WERI-Rb-1 (cell line): ENCODE results near the gene CBARP.

Source experiments
- DNase-seq: peaks from one replicate; pipeline ENCODE4 v3.0.0-alpha.2; 2020
- H3K27ac ChIP-seq: fragments of 250-450 bp; sonication (Bioruptor Pico); 2 replicates; pipeline ENCODE4 v1.5.1; 2020; ENCODE audit warnings: mild to moderate bottlenecking, moderate library complexity
- H3K27me3 ChIP-seq: fragments of 250-450 bp; sonication (Bioruptor Pico); 2 replicates; pipeline ENCODE4 v1.5.1; 2021; ENCODE audit warnings: mild to moderate bottlenecking, low read depth, moderate library complexity; ENCODE audit not compliant: insufficient read depth, severe bottlenecking
- H3K36me3 ChIP-seq: fragments of 250-450 bp; sonication (Bioruptor Pico); 2 replicates; pipeline ENCODE4 v1.5.1; 2020; ENCODE audit warnings: mild to moderate bottlenecking, moderate library complexity
- H3K4me3 ChIP-seq: 2 replicates; pipeline ENCODE4 v1.5.1; 2011; ENCODE audit warnings: low read depth, mild to moderate bottlenecking, control low read depth, low read length
- H3K9me3 ChIP-seq: fragments of 250-450 bp; sonication (Bioruptor Pico); 2 replicates; pipeline ENCODE4 v1.5.1; 2021; ENCODE audit warnings: mild to moderate bottlenecking, moderate library complexity; ENCODE audit not compliant: severe bottlenecking
- TF ChIP-seq, protein P1 (sequence below): IDR thresholded peaks from 2 replicates; pipeline ENCODE4 v1.5.1; 2011; ENCODE audit warnings: low read depth, mild to moderate bottlenecking, control low read depth, inconsistent platforms, low read length

Gene CBARP

DNA sequence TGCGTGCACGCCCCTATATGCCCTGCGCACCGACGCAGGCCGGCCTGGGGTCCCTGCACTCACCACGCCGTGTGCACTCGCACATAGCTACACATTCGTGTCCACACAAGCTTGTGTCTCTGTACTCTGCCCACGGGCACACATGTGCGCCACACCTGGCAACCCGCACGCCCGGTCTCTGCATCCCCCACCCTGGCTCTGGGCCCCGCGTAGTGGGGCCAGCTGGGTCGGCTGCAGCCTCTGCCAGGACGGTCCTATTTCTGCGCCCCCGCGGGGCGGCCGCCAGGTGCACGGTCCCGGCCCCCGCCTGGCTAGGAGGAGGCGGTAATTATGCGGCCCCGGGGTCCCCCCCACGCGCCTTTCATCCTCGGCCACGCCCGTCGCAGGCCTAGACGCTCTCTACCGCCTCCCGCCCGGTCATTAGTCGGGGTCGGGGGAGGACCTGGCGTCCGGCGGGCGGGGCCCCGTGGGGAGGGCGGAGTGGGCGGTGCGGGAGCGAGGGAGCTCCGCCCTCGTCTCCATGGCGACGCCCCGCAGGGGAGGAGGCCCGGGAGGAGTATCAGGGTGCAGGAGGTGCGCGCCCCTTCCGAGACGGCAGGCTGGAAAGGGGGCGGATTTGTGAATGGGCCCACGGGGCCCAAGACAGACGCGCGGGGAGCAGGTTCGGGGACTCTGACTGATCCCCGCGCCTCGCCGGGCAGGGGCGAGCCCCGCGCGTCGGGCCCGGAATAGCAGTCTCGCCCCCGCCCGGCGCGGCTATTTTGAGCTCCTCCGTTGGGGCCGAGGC, 28.5 kb upstream of the CBARP start:
- TF ChIP-seq, protein P1, sequence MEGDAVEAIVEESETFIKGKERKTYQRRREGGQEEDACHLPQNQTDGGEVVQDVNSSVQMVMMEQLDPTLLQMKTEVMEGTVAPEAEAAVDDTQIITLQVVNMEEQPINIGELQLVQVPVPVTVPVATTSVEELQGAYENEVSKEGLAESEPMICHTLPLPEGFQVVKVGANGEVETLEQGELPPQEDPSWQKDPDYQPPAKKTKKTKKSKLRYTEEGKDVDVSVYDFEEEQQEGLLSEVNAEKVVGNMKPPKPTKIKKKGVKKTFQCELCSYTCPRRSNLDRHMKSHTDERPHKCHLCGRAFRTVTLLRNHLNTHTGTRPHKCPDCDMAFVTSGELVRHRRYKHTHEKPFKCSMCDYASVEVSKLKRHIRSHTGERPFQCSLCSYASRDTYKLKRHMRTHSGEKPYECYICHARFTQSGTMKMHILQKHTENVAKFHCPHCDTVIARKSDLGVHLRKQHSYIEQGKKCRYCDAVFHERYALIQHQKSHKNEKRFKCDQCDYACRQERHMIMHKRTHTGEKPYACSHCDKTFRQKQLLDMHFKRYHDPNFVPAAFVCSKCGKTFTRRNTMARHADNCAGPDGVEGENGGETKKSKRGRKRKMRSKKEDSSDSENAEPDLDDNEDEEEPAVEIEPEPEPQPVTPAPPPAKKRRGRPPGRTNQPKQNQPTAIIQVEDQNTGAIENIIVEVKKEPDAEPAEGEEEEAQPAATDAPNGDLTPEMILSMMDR = no peak
- peak overlapping the region; percentile 54 for H3K4me3 ChIP-seq
- H3K36me3 ChIP-seq = peaks cover 17% of the 10 kb centered on the region
- no peaks in the 10 kb centered on the region for H3K9me3 ChIP-seq
- H3K27ac ChIP-seq = peak overlapping the region; percentile 73
- DNase-seq = peak; percentile 91
- no peaks in the 10 kb centered on the region for H3K27me3 ChIP-seq

DNA sequence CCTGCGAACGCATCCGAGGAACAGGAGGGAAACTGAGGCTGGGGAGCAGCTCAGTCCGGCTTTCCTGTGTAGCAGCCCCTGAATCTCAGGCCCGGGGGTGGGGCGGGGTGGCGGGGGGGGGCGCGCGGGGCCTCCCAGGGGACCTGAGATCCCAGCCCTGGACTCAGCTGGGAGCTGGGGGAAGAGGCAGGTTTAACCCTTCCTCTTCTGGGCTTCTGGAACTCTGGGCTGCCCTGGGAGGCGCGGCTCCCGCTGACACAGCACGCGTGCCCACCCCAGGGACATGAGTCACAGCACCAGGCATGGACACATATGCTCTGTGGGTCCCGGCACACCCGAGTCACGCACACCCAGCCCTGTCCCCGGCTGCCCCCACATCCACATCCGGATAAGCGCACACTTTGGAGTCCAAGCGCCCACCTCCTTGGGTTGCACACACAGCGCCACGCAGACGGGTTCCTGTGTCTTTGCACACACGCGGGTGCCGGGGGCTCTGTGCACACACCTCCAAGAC, 27.9 kb upstream of the CBARP start:
- Histone ChIP-seq H3K4me3 (peak overlapping the region; percentile 54), H3K27ac (no peak overlapping the region), H3K36me3 (peaks cover 10% of the 10 kb centered on the region), H3K9me3 (no peaks in the 10 kb centered on the region), H3K27me3 (no peaks in the 10 kb centered on the region)
- DNase-seq = no peak
- TF ChIP-seq, protein P1 = no peak

DNA sequence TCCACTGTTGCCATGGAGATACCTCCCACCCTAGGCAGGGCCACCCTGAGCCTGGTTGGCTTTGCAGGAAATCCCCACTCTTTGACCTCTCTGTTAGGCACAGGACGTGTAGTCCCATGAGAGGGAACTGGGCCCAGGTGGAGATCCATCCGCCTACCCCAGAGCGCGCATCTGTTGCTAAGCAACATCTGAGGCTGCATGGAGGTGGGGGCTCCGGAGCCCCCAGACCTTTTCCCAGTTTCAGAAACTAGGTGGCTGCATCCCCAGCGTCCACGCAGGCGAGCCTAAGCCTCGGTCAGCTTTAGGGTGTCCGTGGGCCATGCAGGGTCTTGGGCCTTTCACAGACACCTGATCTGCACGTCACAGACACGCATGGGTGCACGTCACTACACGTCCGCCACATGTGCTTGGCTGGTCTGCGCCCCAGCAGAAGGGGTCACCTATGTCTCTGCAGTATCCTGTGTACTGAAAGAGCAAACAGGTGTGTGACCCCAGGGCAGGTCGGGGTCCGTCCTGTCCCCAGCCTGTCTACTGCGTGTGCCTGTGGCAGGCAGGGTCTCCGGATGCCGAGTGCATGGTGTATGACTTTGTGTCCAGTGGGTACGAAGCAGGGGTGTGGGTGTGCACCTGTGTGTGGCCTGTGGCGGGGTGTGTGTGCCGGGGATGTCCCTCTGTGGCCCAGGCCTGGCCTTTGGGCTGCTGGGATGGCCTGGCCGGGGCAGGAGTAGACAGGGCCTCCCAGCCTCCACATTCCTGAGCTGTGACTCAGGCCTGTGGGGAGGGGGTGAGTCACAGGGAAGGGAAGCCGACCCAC, 27.2 kb upstream of the CBARP start:
- no peak overlapping the region for H3K4me3 ChIP-seq
- H3K27ac ChIP-seq = no peak overlapping the region
- no peak for DNase-seq
- TF ChIP-seq, protein P1 = no peak
- peaks cover 4% of the 10 kb centered on the region for H3K36me3 ChIP-seq
- H3K9me3 ChIP-seq = no peaks in the 10 kb centered on the region
- H3K27me3 ChIP-seq = no peaks in the 10 kb centered on the region

DNA sequence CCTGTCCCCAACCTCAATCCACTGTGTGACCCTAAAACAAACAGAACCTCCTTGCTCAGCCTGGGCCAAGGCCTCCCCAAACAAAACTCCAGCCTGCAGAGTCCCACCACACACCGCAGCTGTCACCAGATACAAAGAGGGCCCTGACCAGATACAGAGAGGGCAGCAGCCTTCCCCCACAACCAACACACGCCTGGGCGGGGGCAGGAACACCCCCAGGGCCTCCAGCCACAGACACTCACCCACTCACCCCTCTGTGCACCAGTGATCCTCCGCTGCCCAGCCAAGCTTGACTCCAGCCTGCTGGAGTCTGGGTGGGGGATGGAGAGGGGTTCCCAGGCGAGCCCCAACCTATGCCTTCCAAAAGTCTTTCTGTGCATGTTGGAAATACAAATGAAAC, 25.4 kb upstream of the CBARP start:
- H3K4me3 ChIP-seq = no peak overlapping the region
- no peak for DNase-seq
- H3K36me3 ChIP-seq = peaks cover 1% of the 10 kb centered on the region
- TF ChIP-seq, protein P1 = no peak
- H3K27ac ChIP-seq = no peak overlapping the region
- no peaks in the 10 kb centered on the region for H3K9me3 ChIP-seq
- no peaks in the 10 kb centered on the region for H3K27me3 ChIP-seq

DNA sequence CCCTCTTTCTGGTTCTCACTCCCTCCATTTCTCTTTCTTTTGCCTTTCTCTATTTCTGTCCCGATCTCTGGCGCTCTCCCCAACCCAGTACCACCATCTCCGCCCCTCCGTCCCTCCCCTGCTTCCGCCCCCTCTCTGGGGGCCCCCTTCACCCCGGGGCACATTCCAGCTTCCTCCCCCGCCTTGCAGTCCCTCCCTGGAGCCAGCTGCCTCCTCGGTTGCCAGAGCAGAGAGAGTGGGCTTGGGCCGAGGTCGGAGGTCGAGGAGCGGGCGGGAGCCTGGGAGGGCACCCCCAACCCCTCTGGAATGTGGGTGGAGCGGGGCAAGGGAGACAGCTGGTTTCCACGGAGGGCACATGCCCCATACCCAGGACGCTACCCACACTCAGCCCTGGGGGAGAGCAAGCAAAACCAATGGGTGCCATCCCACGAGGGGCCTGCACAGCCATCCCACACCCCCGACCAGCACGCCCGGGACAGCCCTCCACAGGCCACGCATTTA, 24.9 kb upstream of the CBARP start:
- H3K9me3 ChIP-seq = no peaks in the 10 kb centered on the region
- TF ChIP-seq, protein P1 = no peak
- DNase-seq = no peak
- H3K27me3 ChIP-seq = no peaks in the 10 kb centered on the region
- H3K27ac ChIP-seq = no peak overlapping the region
- peaks cover 4% of the 10 kb centered on the region for H3K36me3 ChIP-seq
- H3K4me3 ChIP-seq = no peak overlapping the region
